ENCODE measurements around the gene TSPEAR.

GRCh38 chr21:44758781-44759627 lies 47.6 kb upstream of the TSPEAR start:
- no peak for TF ChIP-seq POLR2A (IDR thresholded peaks at IDR 0.05; ENCODE audit: low read depth, low read length)
- TF ChIP-seq SPI1 (IDR thresholded peaks at IDR 0.05; ENCODE audit: low read depth, low read length) = no peak
- TF ChIP-seq TAF1 (IDR thresholded peaks at IDR 0.05; ENCODE audit: low read depth, low read length) = no peak
- no peak for TF ChIP-seq POLR2AphosphoS5 (IDR thresholded peaks at IDR 0.05; ENCODE audit: low read depth, low read length)
- no peak for TF ChIP-seq PAX5 (IDR thresholded peaks at IDR 0.05; ENCODE audit: insufficient read depth, low read length, severe bottlenecking)
- no peak for TF ChIP-seq POU2F2 (IDR thresholded peaks at IDR 0.05; ENCODE audit: low read depth, low read length)
